ENCODE results near the gene AANAT.
A peak's percentile ranks its signal among the peaks of the same experiment; 100 is the strongest.
"Not testable (repeated sequence)": the region's sequence is repeated elsewhere in the genome, so short reads cannot be mapped to it uniquely, and the experiment has no call there.

Gene AANAT

GRCh38 chr17:76502341-76503211 lies 35.2 kb downstream of the AANAT start:
- no peak for TF ChIP-seq CTCF (conservative IDR thresholded peaks at IDR 0.05)
- H3K27ac ChIP-seq: peak overlapping the region; percentile 63; the same call in 1 of the 2 replicates

DNA sequence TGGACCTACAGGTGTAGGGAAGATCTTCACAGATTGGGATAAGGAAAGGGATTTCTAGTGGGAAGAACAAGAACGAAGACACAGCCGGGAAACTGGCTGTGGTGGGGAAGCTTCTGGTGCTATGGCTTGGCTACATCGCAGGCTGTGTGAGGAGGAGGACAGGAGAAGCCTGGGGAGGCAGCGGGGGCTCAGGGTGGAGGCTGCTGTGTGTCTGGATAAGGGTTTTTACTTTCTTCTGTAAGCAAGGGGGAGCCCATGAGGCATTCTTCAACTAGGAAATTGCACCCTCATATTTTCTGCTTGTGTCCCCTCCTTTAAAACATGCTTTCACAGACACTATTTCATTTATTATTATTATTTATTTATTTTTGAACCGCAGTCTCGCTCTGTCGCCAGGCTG lies 36.7 kb downstream of the AANAT start:
- H3K27ac ChIP-seq: no peak overlapping the region
- TF ChIP-seq CTCF (conservative IDR thresholded peaks at IDR 0.05): no peak

DNA sequence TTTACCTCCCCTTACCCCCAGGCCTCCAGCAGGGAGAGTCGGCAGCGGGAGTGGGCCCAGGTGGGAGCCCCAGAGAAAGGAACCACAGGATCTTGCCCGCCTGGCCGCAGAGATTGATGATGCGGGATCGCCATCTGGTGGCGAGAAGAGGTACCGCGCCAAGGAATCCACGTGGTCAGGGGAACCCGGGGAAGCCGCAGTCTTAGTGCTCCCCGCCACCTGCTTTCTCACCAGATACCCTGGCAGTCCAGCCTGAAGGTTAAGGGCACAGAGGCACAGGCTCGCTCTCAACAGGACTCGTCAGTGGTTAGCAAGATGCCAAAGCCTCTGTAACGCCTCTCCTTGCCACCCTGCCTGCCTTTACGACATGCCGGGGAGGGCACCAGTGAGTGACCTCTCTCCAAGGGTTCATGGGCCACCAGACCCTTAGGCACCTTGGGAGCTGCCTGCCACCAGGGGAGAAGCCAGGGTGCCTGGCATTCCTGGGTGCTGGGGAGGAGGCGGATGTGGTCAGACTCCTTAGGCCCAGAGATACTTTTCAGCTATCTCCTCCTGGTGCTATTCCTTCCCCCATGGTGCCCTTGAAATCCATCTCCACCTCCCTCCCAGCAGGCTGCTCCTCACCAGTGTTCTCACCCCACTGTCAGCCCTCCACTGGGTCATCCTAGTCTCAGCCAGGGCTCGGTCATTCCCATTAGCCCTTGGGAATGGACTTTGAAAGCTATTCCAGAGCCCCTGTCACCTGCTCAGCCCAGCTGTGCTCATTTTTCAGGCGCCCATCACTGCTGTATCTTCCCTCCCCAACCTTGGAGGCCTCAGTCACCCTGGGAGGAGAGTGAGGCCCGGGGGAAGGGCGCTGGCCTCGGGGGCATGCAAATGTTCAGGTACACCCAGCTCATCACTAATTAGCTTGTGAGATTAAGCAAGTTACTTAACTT lies 39.3 kb downstream of the AANAT start:
- peak overlapping the region; percentile 22; the same call in 1 of the 2 replicates for H3K27ac ChIP-seq
- peak; percentile 94 for TF ChIP-seq CTCF (conservative IDR thresholded peaks at IDR 0.05)

DNA sequence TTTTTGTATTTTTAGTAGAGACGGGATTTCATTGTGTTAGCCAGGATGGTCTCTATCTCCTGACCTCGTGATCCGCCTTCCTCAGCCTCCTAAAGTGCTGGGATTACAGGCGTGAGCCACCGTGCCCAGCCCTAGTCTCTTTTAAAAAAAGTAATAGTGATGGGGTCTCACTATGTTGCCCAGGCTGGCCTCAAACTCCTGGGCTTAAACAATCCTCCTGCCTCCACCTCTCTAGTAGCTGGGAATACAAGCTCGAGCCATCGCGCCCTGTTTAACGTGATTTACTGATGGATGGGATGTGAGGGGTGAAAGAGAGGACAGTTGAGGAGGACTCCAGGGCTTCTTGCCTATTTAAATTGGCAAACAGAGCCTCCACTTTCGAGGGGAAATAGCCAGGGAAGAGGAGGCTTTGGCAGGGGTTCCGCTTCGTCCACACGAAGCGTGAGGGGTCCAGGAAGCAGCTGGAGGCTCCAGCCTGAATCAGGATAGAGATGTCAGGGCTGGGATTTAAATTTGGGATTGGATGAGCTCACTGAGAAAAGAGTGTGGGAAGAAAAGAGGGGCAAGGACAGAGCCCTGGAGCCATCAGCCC lies 41.2 kb downstream of the AANAT start:
- H3K27ac ChIP-seq: not testable (repeated sequence)

GRCh38 chr17:76510831-76511244 lies 43.4 kb downstream of the AANAT start:
- no peak overlapping the region for H3K27ac ChIP-seq
- no peak for TF ChIP-seq CTCF (conservative IDR thresholded peaks at IDR 0.05)

DNA sequence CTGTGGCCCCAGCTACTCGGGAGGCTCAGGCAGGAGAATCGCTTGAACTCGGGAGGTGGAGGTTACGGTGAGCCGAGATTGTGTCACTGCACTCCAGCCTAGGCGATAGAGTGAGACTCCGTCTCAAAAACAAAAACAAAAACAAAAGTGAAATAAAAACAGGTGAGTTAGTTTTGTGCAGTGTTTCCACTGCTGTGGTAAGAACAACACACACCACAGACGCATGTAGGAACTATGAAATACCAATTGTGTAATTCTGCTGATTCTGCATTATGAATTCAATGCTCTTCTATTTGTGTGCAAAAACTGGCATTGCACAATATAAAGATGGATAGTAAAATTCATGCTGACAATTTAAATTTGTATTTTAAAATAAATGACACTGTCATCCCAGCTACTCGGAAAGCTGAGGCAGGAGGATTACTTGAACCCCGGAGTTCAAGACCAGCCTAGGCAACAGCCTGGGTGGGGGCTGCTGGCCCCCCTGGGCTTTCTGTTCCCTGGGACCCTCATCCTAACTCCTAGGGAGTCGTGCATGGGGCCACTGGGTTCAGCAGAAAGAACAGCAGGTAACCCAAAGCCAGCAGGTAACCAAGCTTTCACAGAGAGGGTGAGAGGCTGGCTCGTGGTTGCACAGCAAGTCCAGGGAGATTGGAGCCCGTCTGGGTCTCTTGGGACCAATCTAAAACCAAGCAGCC lies 44.4 kb downstream of the AANAT start:
- H3K27ac ChIP-seq: no peak overlapping the region
- TF ChIP-seq CTCF (conservative IDR thresholded peaks at IDR 0.05): no peak
